Activated CD4-positive, alpha-beta T cell treated with anti-CD3 and anti-CD28 coated beads, Interleukin-2, amount 10 ng/mL, durations not matched to agents 24 days and 14 days (primary cell): ENCODE results near the gene ZFAND3. TPM values are rescaled to one million over a fixed set of nuclear protein-coding genes. Genes with fewer than 3 reads are reported as not detected.

Experiments
- DNase-seq: peaks from one replicate; pipeline ENCODE4 v3.0.0; 2022
- H3K27ac Mint-ChIP-seq: one replicate; pipeline ENCODE4 v1.8.0; 2022; ENCODE audit warnings: mild to moderate bottlenecking, mixed read lengths
- H3K27me3 Mint-ChIP-seq: one replicate; pipeline ENCODE4 v1.8.0; 2022; ENCODE audit warnings: mixed read lengths
- H3K36me3 Mint-ChIP-seq: one replicate; pipeline ENCODE4 v1.8.0; 2022; ENCODE audit warnings: low read depth, mild to moderate bottlenecking, mixed read lengths
- H3K4me1 Mint-ChIP-seq: one replicate; pipeline ENCODE4 v1.8.0; 2021; ENCODE audit warnings: mixed read lengths
- H3K4me3 Mint-ChIP-seq: one replicate; pipeline ENCODE4 v1.8.0; 2022; ENCODE audit warnings: mild to moderate bottlenecking, moderate library complexity, mixed read lengths
- H3K9me3 Mint-ChIP-seq: one replicate; pipeline ENCODE4 v1.8.0; 2021; ENCODE audit warnings: mixed read lengths
- intact Hi-C: fragments of 100-400 bp; cut with micrococcal nuclease; formaldehyde crosslinking; loops from one replicate; pipeline ENCODE4 v1.15.1; 2023
- total RNA-seq: library from RNA; stranded (reverse); gene quantifications from 2 replicates; pipeline ENCODE4 v1.2.3, GENCODE V29; 2022

Gene ZFAND3
- total RNA-seq, 1 donor from 2014 or later: 31.5 TPM

- Mint-ChIP-seq H3K4me3 (no peak overlapping the region), H3K36me3 (no peaks in the 10 kb centered on the region), H3K9me3 (no peaks in the 10 kb centered on the region), H3K27me3 (no peaks in the 10 kb centered on the region), H3K27ac (no peak overlapping the region), H3K4me1 (no peaks in the 10 kb centered on the region)
- DNase-seq: no peak
- intact Hi-C loops: no loop called here
Observed at GRCh38 chr6:38171997-38172738, 352.6 kb downstream of the ZFAND3 start.

GRCh38 chr6:38172739-38173410 is 353.3 kb downstream of the ZFAND3 start:
- DNase-seq: no peak
- intact Hi-C loops: no loop called here
- no peaks in the 10 kb centered on the region for H3K36me3 Mint-ChIP-seq
- H3K27ac Mint-ChIP-seq: no peak overlapping the region
- H3K4me1 Mint-ChIP-seq: no peaks in the 10 kb centered on the region
- H3K27me3 Mint-ChIP-seq: no peaks in the 10 kb centered on the region
- no peaks in the 10 kb centered on the region for H3K9me3 Mint-ChIP-seq
- H3K4me3 Mint-ChIP-seq: no peak overlapping the region

GRCh38 chr6:38173909-38174308 is 354.4 kb downstream of the ZFAND3 start:
- Mint-ChIP-seq H3K4me1 (no peaks in the 10 kb centered on the region), H3K27ac (no peak overlapping the region)
- DNase-seq: no peak

GRCh38 chr6:38174315-38174714 is 354.8 kb downstream of the ZFAND3 start:
- no peaks in the 10 kb centered on the region for H3K4me1 Mint-ChIP-seq
- DNase-seq: no peak
- H3K27ac Mint-ChIP-seq: no peak overlapping the region
- no peaks in the 10 kb centered on the region for H3K27me3 Mint-ChIP-seq
- intact Hi-C loops: no loop called here
- no peaks in the 10 kb centered on the region for H3K36me3 Mint-ChIP-seq
- no peak overlapping the region for H3K4me3 Mint-ChIP-seq
- no peaks in the 10 kb centered on the region for H3K9me3 Mint-ChIP-seq

More at GRCh38 chr6:38173909-38174308, 354.4 kb downstream of the ZFAND3 start:
- Mint-ChIP-seq H3K36me3 (no peaks in the 10 kb centered on the region), H3K27me3 (no peaks in the 10 kb centered on the region), H3K4me3 (no peak overlapping the region), H3K9me3 (no peaks in the 10 kb centered on the region)
- intact Hi-C loops: no loop called here

GRCh38 chr6:38174806-38175495 is 355.4 kb downstream of the ZFAND3 start:
- Mint-ChIP-seq H3K36me3 (no peaks in the 10 kb centered on the region), H3K27me3 (no peaks in the 10 kb centered on the region), H3K9me3 (no peaks in the 10 kb centered on the region), H3K4me3 (no peak overlapping the region), H3K27ac (no peak overlapping the region), H3K4me1 (no peaks in the 10 kb centered on the region)
- DNase-seq: no peak
- intact Hi-C loops: no loop called here

GRCh38 chr6:38175786-38176185 is 356.3 kb downstream of the ZFAND3 start:
- Mint-ChIP-seq H3K4me1 (no peaks in the 10 kb centered on the region), H3K9me3 (no peaks in the 10 kb centered on the region), H3K36me3 (no peaks in the 10 kb centered on the region), H3K4me3 (no peak overlapping the region), H3K27ac (no peak overlapping the region), H3K27me3 (no peaks in the 10 kb centered on the region)
- intact Hi-C loops: no loop called here
- DNase-seq: no peak

- H3K4me3 Mint-ChIP-seq: no peak overlapping the region
- H3K36me3 Mint-ChIP-seq: no peaks in the 10 kb centered on the region
Observed at GRCh38 chr6:38176797-38177751, 357.5 kb downstream of the ZFAND3 start.

GRCh38 chr6:38177882-38178583 is 358.5 kb downstream of the ZFAND3 start:
- Mint-ChIP-seq H3K9me3 (no peaks in the 10 kb centered on the region), H3K36me3 (no peaks in the 10 kb centered on the region), H3K27ac (no peak overlapping the region), H3K27me3 (no peaks in the 10 kb centered on the region), H3K4me1 (no peaks in the 10 kb centered on the region), H3K4me3 (no peak overlapping the region)
- intact Hi-C loops: no loop called here
- no peak for DNase-seq

More at GRCh38 chr6:38176797-38177751, 357.5 kb downstream of the ZFAND3 start:
- no peak for DNase-seq
- intact Hi-C loops: no loop called here
- Mint-ChIP-seq H3K4me1 (no peaks in the 10 kb centered on the region), H3K27ac (no peak overlapping the region), H3K9me3 (no peaks in the 10 kb centered on the region), H3K27me3 (no peaks in the 10 kb centered on the region)

- no peak overlapping the region for H3K27ac Mint-ChIP-seq
- no peaks in the 10 kb centered on the region for H3K36me3 Mint-ChIP-seq
- H3K4me1 Mint-ChIP-seq: no peaks in the 10 kb centered on the region
- H3K4me3 Mint-ChIP-seq: no peak overlapping the region
- H3K9me3 Mint-ChIP-seq: no peaks in the 10 kb centered on the region
- DNase-seq: no peak
- no peaks in the 10 kb centered on the region for H3K27me3 Mint-ChIP-seq
- intact Hi-C loops: no loop called here
Observed at GRCh38 chr6:38178584-38178886, 359.0 kb downstream of the ZFAND3 start.

- no peak for DNase-seq
- no peak overlapping the region for H3K4me3 Mint-ChIP-seq
- H3K4me1 Mint-ChIP-seq: no peaks in the 10 kb centered on the region
- no peak overlapping the region for H3K27ac Mint-ChIP-seq
- no peaks in the 10 kb centered on the region for H3K36me3 Mint-ChIP-seq
- no peaks in the 10 kb centered on the region for H3K27me3 Mint-ChIP-seq
- no peaks in the 10 kb centered on the region for H3K9me3 Mint-ChIP-seq
- intact Hi-C loops: no loop called here
Observed at GRCh38 chr6:38179300-38179699, 359.8 kb downstream of the ZFAND3 start.

- DNase-seq: no peak
- no peaks in the 10 kb centered on the region for H3K27me3 Mint-ChIP-seq
- H3K9me3 Mint-ChIP-seq: no peaks in the 10 kb centered on the region
- H3K4me3 Mint-ChIP-seq: no peak overlapping the region
- intact Hi-C loops: no loop called here
- H3K36me3 Mint-ChIP-seq: no peaks in the 10 kb centered on the region
- no peak overlapping the region for H3K27ac Mint-ChIP-seq
- H3K4me1 Mint-ChIP-seq: no peaks in the 10 kb centered on the region
Observed at GRCh38 chr6:38179794-38180430, 360.4 kb downstream of the ZFAND3 start.

- Mint-ChIP-seq H3K27me3 (no peaks in the 10 kb centered on the region), H3K9me3 (no peaks in the 10 kb centered on the region), H3K4me1 (no peaks in the 10 kb centered on the region), H3K36me3 (no peaks in the 10 kb centered on the region), H3K27ac (no peak overlapping the region), H3K4me3 (no peak overlapping the region)
- intact Hi-C loops: no loop called here
- DNase-seq: no peak
Observed at GRCh38 chr6:38180586-38180985, 361.1 kb downstream of the ZFAND3 start.

GRCh38 chr6:38182426-38182825 is 362.9 kb downstream of the ZFAND3 start:
- intact Hi-C loops: no loop called here
- no peaks in the 10 kb centered on the region for H3K4me1 Mint-ChIP-seq
- DNase-seq: no peak
- H3K4me3 Mint-ChIP-seq: no peak overlapping the region
- no peaks in the 10 kb centered on the region for H3K27me3 Mint-ChIP-seq
- no peaks in the 10 kb centered on the region for H3K9me3 Mint-ChIP-seq
- no peak overlapping the region for H3K27ac Mint-ChIP-seq
- no peaks in the 10 kb centered on the region for H3K36me3 Mint-ChIP-seq
